Testis (tissue), 2 donors: ENCODE data around the gene SNAI3.

ENCODE experiments used
- POLR2A ChIP-seq: fragments of 450-650 bp; IDR thresholded peaks from one replicate; pipeline ENCODE4 v1.6.1; 2017; ENCODE audit warnings: antibody characterized with exemption, mild to moderate bottlenecking, moderate library complexity
- TF ChIP-seq, protein P1 (sequence below), 3 experiments: fragments of 450-650 bp in 2 of 3; fragments of 200-600 bp in 1 of 3; sonication (generic) in 1 of 3; IDR thresholded peaks; one replicate each; pipeline ENCODE4 v1.5.1; 2016 to 2019; ENCODE audit warnings: antibody characterized with exemption in 3 of 3, mild to moderate bottlenecking in 2 of 3, moderate library complexity in 1 of 3

DNA sequence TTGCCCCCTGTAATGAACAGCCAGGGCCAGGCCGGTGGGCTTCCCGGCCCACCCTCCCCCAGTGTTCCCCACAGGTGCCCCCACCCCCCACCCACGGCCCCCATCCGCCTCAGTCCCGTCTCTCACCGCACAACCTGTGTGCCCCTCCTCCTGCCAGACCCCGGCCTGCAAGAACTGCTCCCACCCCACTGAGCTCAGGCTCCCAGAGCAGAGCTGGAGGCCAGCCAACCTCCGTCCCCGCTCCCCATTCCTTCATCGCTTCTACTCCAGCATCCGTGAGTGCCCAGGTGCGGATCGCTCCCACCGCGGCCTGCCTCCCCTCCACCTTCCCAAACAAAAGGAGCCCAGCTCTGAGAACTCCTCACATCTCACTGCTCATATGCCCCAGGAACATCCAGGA lies 27.6 kb downstream of the SNAI3 start:
- TF ChIP-seq, protein P1, sequence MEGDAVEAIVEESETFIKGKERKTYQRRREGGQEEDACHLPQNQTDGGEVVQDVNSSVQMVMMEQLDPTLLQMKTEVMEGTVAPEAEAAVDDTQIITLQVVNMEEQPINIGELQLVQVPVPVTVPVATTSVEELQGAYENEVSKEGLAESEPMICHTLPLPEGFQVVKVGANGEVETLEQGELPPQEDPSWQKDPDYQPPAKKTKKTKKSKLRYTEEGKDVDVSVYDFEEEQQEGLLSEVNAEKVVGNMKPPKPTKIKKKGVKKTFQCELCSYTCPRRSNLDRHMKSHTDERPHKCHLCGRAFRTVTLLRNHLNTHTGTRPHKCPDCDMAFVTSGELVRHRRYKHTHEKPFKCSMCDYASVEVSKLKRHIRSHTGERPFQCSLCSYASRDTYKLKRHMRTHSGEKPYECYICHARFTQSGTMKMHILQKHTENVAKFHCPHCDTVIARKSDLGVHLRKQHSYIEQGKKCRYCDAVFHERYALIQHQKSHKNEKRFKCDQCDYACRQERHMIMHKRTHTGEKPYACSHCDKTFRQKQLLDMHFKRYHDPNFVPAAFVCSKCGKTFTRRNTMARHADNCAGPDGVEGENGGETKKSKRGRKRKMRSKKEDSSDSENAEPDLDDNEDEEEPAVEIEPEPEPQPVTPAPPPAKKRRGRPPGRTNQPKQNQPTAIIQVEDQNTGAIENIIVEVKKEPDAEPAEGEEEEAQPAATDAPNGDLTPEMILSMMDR (IDR thresholded peaks at IDR 0.05) = no peak
- no peak for TF ChIP-seq POLR2A
